CD4-positive, alpha-beta memory T cell (primary cell): ENCODE measurements around the gene TOR1B. TPM values are rescaled to one million over a fixed set of nuclear protein-coding genes. Genes with fewer than 3 reads are reported as not detected.

Experiments used
- CTCF ChIA-PET: fragments of 350-600 bp; sonication (Branson Sonifier 250); formaldehyde crosslinking; loops from one replicate; lab custom pipeline; 2021; ENCODE audit warnings: inconsistent platforms; ENCODE audit not compliant: partially characterized antibody; lab: Charles Lee
- POLR2A ChIA-PET: fragments of 350-600 bp; sonication (Branson Sonifier 250); formaldehyde crosslinking; loops from one replicate; lab custom pipeline; 2021; ENCODE audit not compliant: partially characterized antibody; lab: Charles Lee
- DNase-seq, 5 donors: peaks; one replicate each; pipeline versions ENCODE4 v3.0.0 to v3.0.0-alpha.2; 2020 to 2022; ENCODE audit warnings: mixed read lengths in 1 of 5
- H3K27ac ChIP-seq: one replicate; pipeline ENCODE4 v1.7.0; 2013; ENCODE audit warnings: low read depth, low read length
- H3K27me3 ChIP-seq: 2 replicates; pipeline ENCODE4 v1.7.0; 2013; ENCODE audit warnings: mild to moderate bottlenecking, low read length, moderate library complexity; ENCODE audit not compliant: insufficient read depth
- H3K36me3 ChIP-seq: 2 replicates; pipeline ENCODE4 v1.7.0; 2013; ENCODE audit warnings: mild to moderate bottlenecking, low read length, moderate library complexity; ENCODE audit not compliant: insufficient read depth
- H3K4me1 ChIP-seq: 2 replicates; pipeline ENCODE4 v1.7.0; 2013; ENCODE audit warnings: mild to moderate bottlenecking, low read length, moderate library complexity; ENCODE audit not compliant: insufficient read depth
- H3K4me3 ChIP-seq, 2 donors: one replicate each; pipeline ENCODE4 v1.7.0; 2013; ENCODE audit warnings: low read length in 2 of 2, mild to moderate bottlenecking in 1 of 2
- H3K9me3 ChIP-seq, 2 donors: one replicate each; pipeline ENCODE4 v1.7.0; 2013; ENCODE audit warnings: low read length in 2 of 2, control low read depth in 1 of 2; ENCODE audit not compliant: control insufficient read depth in 1 of 2
- H3K27ac Mint-ChIP-seq, 7 donors: one replicate each; pipeline ENCODE4 v1.8.0; 2020 to 2021; ENCODE audit warnings: mixed read lengths in 7 of 7, mild to moderate bottlenecking in 6 of 7, inconsistent platforms in 3 of 7, moderate library complexity in 3 of 7
- H3K27me3 Mint-ChIP-seq, 2 donors: one replicate each; pipeline ENCODE4 v1.8.0; 2020 to 2021; ENCODE audit warnings: mixed read lengths in 2 of 2
- H3K36me3 Mint-ChIP-seq, 2 donors: one replicate each; pipeline ENCODE4 v1.8.0; 2020 to 2021; ENCODE audit warnings: mixed read lengths in 2 of 2, inconsistent platforms in 1 of 2, mild to moderate bottlenecking in 1 of 2
- H3K4me1 Mint-ChIP-seq, 4 donors: one replicate each; pipeline ENCODE4 v1.8.0; 2020 to 2021; ENCODE audit warnings: mixed read lengths in 4 of 4, mild to moderate bottlenecking in 1 of 4
- H3K4me3 Mint-ChIP-seq, 8 donors: one replicate each; pipeline ENCODE4 v1.8.0; 2020 to 2021; ENCODE audit warnings: mixed read lengths in 8 of 8, mild to moderate bottlenecking in 7 of 8, moderate library complexity in 6 of 8, inconsistent platforms in 3 of 8
- H3K9me3 Mint-ChIP-seq, 8 donors: one replicate each; pipeline ENCODE4 v1.8.0; 2020 to 2021; ENCODE audit warnings: mixed read lengths in 8 of 8, mild to moderate bottlenecking in 5 of 8, inconsistent platforms in 3 of 8, moderate library complexity in 1 of 8
- intact Hi-C: fragments of 100-400 bp; cut with micrococcal nuclease; formaldehyde crosslinking; loops from one replicate; pipeline ENCODE4 v1.15.1; 2023
- polyA plus RNA-seq, 2 donors: library from polyadenylated mRNA; unstranded; fragments of 300-500 nt; fragmentation: Illumina TruSeq; gene quantifications; one replicate each; pipeline ENCODE4 v1.2.3, GENCODE V29; 2021
- total RNA-seq, 2 experiments: library from RNA; stranded (reverse); gene quantifications; one replicate each; pipeline ENCODE4 v1.2.3, GENCODE V29; 2021

TOR1B gene
- total and polyA plus RNA-seq, 4 experiments from 2014 or later, result 17.5 to 33.0 (median 27.0) TPM

- Mint-ChIP-seq H3K36me3 (no peaks in the 10 kb centered on the region), H3K4me1 (peaks cover 2 to 10% (median 7%) of the 10 kb centered on the region in 4 donors), H3K27ac (no peak overlapping the region), H3K4me3 (no peak overlapping the region), H3K27me3 (peaks cover 10% of the 10 kb centered on the region in 2 donors), H3K9me3 (no peaks in the 10 kb centered on the region)
- H3K27me3 ChIP-seq, result no peaks in the 10 kb centered on the region
- no peak overlapping the region for H3K27ac ChIP-seq
- intact Hi-C loops, result no loop called here
- H3K4me1 ChIP-seq, result peaks cover 10% of the 10 kb centered on the region
- ChIA-PET CTCF (interaction anchor here (1.3 to 3.8 kb wide), 4 partner anchors 13 to 645 kb away, joined by 3 to 17 read pairs (median 6); no protein-coding TSS in a partner anchor), POLR2A (no interaction called here)
- DNase-seq, result no peak
- H3K36me3 ChIP-seq, result no peaks in the 10 kb centered on the region
- no peak overlapping the region for H3K4me3 ChIP-seq
- H3K9me3 ChIP-seq, result no peaks in the 10 kb centered on the region
Measured at GRCh38 chr9:129776566-129776937, 26.4 kb upstream of the TOR1B start.

GRCh38 chr9:129776938-129777768 lies 25.8 kb upstream of the TOR1B start:
- DNase-seq, result peak in 4 of 5 donors; percentile 5 to 75 (median 12)
- Mint-ChIP-seq H3K27ac (peak overlapping the region in 2 of 7 donors; percentile 17 to 50), H3K4me3 (peak overlapping the region in 2 of 8 donors; percentile 44 to 56), H3K36me3 (no peaks in the 10 kb centered on the region), H3K9me3 (no peaks in the 10 kb centered on the region), H3K4me1 (peaks cover 2 to 10% (median 7%) of the 10 kb centered on the region in 4 donors), H3K27me3 (peaks cover 10 to 12% of the 10 kb centered on the region in 2 donors)
- H3K27ac ChIP-seq, result no peak overlapping the region
- no peak overlapping the region for H3K4me3 ChIP-seq
- ChIA-PET POLR2A (interaction anchor here (0.8 kb wide), 1 partner anchor 39 kb away, joined by 4 read pairs; no protein-coding TSS in a partner anchor), CTCF (interaction anchor here (1.3 to 3.8 kb wide), 3 partner anchors 39 to 645 kb away, joined by 3 to 17 read pairs (median 5); no protein-coding TSS in a partner anchor)
- peaks cover 10% of the 10 kb centered on the region for H3K4me1 ChIP-seq
- intact Hi-C loops, result no loop called here
- no peaks in the 10 kb centered on the region for H3K36me3 ChIP-seq
- no peaks in the 10 kb centered on the region for H3K27me3 ChIP-seq
- H3K9me3 ChIP-seq, result no peaks in the 10 kb centered on the region

GRCh38 chr9:129777769-129778130 lies 25.2 kb upstream of the TOR1B start:
- no peak overlapping the region for H3K27ac Mint-ChIP-seq

GRCh38 chr9:129778469-129778868 lies 24.5 kb upstream of the TOR1B start:
- Mint-ChIP-seq H3K36me3 (no peaks in the 10 kb centered on the region), H3K9me3 (no peaks in the 10 kb centered on the region), H3K27ac (no peak overlapping the region), H3K4me1 (peaks cover 2 to 10% (median 7%) of the 10 kb centered on the region in 4 donors), H3K4me3 (no peak overlapping the region), H3K27me3 (peaks cover 9 to 10% of the 10 kb centered on the region in 2 donors)
- Histone ChIP-seq H3K9me3 (no peaks in the 10 kb centered on the region), H3K27me3 (no peaks in the 10 kb centered on the region), H3K4me3 (no peak overlapping the region), H3K4me1 (peaks cover 11% of the 10 kb centered on the region), H3K27ac (no peak overlapping the region), H3K36me3 (no peaks in the 10 kb centered on the region)
- no peak for DNase-seq
- intact Hi-C loops, result no loop called here
- POLR2A ChIA-PET, result no interaction called here
- CTCF ChIA-PET, result interaction anchor here (0.7 to 3.8 kb wide), 2 partner anchors 40 to 698 kb away, joined by 3 to 17 read pairs; partner anchors contain the start of gene DOLPP1

More at GRCh38 chr9:129777769-129778130, 25.2 kb upstream of the TOR1B start:
- peaks cover 10 to 12% of the 10 kb centered on the region in 2 donors for H3K27me3 Mint-ChIP-seq
- H3K9me3 Mint-ChIP-seq, result no peaks in the 10 kb centered on the region
- H3K4me1 Mint-ChIP-seq, result peaks cover 2 to 10% (median 7%) of the 10 kb centered on the region in 4 donors
- intact Hi-C loops, result no loop called here
- no peaks in the 10 kb centered on the region for H3K9me3 ChIP-seq
- no peak overlapping the region for H3K27ac ChIP-seq
- peaks cover 10% of the 10 kb centered on the region for H3K4me1 ChIP-seq
- H3K36me3 Mint-ChIP-seq, result no peaks in the 10 kb centered on the region
- ChIA-PET CTCF (interaction anchor here (1.5 to 3.8 kb wide), 2 partner anchors 40 to 646 kb away, joined by 5 to 17 read pairs; no protein-coding TSS in a partner anchor), POLR2A (interaction anchor here (0.8 kb wide), 1 partner anchor 39 kb away, joined by 4 read pairs; no protein-coding TSS in a partner anchor)
- no peak for DNase-seq
- no peaks in the 10 kb centered on the region for H3K36me3 ChIP-seq
- H3K4me3 ChIP-seq, result no peak overlapping the region
- H3K27me3 ChIP-seq, result no peaks in the 10 kb centered on the region
- peak overlapping the region in 2 of 8 donors; percentile 44 to 56 for H3K4me3 Mint-ChIP-seq

- H3K27ac Mint-ChIP-seq, result no peak overlapping the region
Measured at GRCh38 chr9:129779560-129780190, 23.3 kb upstream of the TOR1B start.

GRCh38 chr9:129781131-129781530 lies 21.9 kb upstream of the TOR1B start:
- POLR2A ChIA-PET, result interaction anchor here (1.3 kb wide), 1 partner anchor 43 kb away, joined by 4 read pairs; no protein-coding TSS in a partner anchor
- intact Hi-C loops, result no loop called here

More at GRCh38 chr9:129779560-129780190, 23.3 kb upstream of the TOR1B start:
- intact Hi-C loops, result no loop called here
- ChIA-PET POLR2A (no interaction called here), CTCF (interaction anchor here (0.7 to 1.1 kb wide), 2 partner anchors 28 to 42 kb away, joined by 3 to 5 read pairs; no protein-coding TSS in a partner anchor)
- no peaks in the 10 kb centered on the region for H3K27me3 ChIP-seq
- H3K9me3 Mint-ChIP-seq, result no peaks in the 10 kb centered on the region
- no peak overlapping the region for H3K27ac ChIP-seq
- no peaks in the 10 kb centered on the region for H3K36me3 ChIP-seq
- no peak overlapping the region for H3K4me3 ChIP-seq
- no peak overlapping the region for H3K4me3 Mint-ChIP-seq
- no peaks in the 10 kb centered on the region for H3K9me3 ChIP-seq
- H3K4me1 ChIP-seq, result peaks cover 14% of the 10 kb centered on the region
- peaks cover 5 to 13% (median 9%) of the 10 kb centered on the region in 4 donors for H3K4me1 Mint-ChIP-seq
- no peak for DNase-seq
- H3K27me3 Mint-ChIP-seq, result peaks cover 7 to 11% of the 10 kb centered on the region in 2 donors
- no peaks in the 10 kb centered on the region for H3K36me3 Mint-ChIP-seq

More at GRCh38 chr9:129781131-129781530, 21.9 kb upstream of the TOR1B start:
- H3K9me3 ChIP-seq, result no peaks in the 10 kb centered on the region
- no peak overlapping the region for H3K27ac ChIP-seq
- H3K4me3 ChIP-seq, result no peak overlapping the region
- H3K4me1 ChIP-seq, result peaks cover 14% of the 10 kb centered on the region
- H3K27me3 ChIP-seq, result no peaks in the 10 kb centered on the region
- no peaks in the 10 kb centered on the region for H3K36me3 Mint-ChIP-seq
- CTCF ChIA-PET, result interaction anchor here (0.7 to 6.6 kb wide), 8 partner anchors 8 to 650 kb away, joined by 3 to 77 read pairs (median 6); no protein-coding TSS in a partner anchor
- H3K36me3 ChIP-seq, result no peaks in the 10 kb centered on the region
- H3K27me3 Mint-ChIP-seq, result peaks cover 7 to 11% of the 10 kb centered on the region in 2 donors
- DNase-seq, result no peak
- peaks cover 5 to 13% (median 9%) of the 10 kb centered on the region in 4 donors for H3K4me1 Mint-ChIP-seq
- H3K27ac Mint-ChIP-seq, result no peak overlapping the region
- no peak overlapping the region for H3K4me3 Mint-ChIP-seq
- H3K9me3 Mint-ChIP-seq, result no peaks in the 10 kb centered on the region
